GM12878 (cell line): ENCODE data around the gene DOCK7. TPM values are rescaled to one million over a fixed set of nuclear protein-coding genes. Genes with fewer than 3 reads are reported as not detected.
A peak's percentile ranks its signal among the peaks of the same experiment; 100 is the strongest.

Experiments
- ATAC-seq: fragments of 200-7000 bp; cut with Tn5 transposase; 3 replicates; pipeline ENCODE4 v1.9.1; 2020; ENCODE audit warnings: mild to moderate bottlenecking, moderate library complexity
- BruUV-seq: library from RNA; stranded (reverse); fragments of 400-500 nt; replicated peaks from 2 replicates; lab custom pipeline; 2021; lab: Mats Ljungman, UMichigan
- CTCF ChIA-PET: fragments of 300-600 bp; sonication (Branson Sonifier 250); formaldehyde crosslinking; extraction: SDS; loops from one replicate; lab custom pipeline; 2021; ENCODE audit warnings: inconsistent platforms; lab: Yijun Ruan, JAX
- POLR2A ChIA-PET: fragments of 350-600 bp; formaldehyde crosslinking; extraction: SDS; loops from one replicate; lab custom pipeline; 2021; ENCODE audit warnings: inconsistent platforms; lab: Charles Lee
- RAD21 ChIA-PET: fragments of 300-600 bp; sonication (Branson Sonifier 250); formaldehyde crosslinking; loops from one replicate; lab custom pipeline; 2023; ENCODE audit warnings: antibody characterized with exemption; ENCODE audit not compliant: unreplicated experiment; lab: Charles Lee
- SMC1A ChIA-PET: fragments of 300-600 bp; sonication (Branson Sonifier 250); formaldehyde crosslinking; loops from one replicate; lab custom pipeline; 2023; ENCODE audit not compliant: unreplicated experiment, uncharacterized antibody; lab: Charles Lee
- DNase-seq: peaks from one replicate; pipeline ENCODE4 v3.0.0-alpha.2; 2011; ENCODE audit warnings: low read depth, low spot score
- FAIRE-seq: peaks from 3 replicates; lab custom pipeline; 2011; peaks lifted over from hg19 to GRCh38; lab: Jason Lieb, UNC
- H2AFZ ChIP-seq: 2 replicates; pipeline ENCODE4 v1.6.0; 2011; ENCODE audit warnings: low read depth, low read length, control low read depth; ENCODE audit not compliant: control insufficient read depth
- H3K27ac ChIP-seq: 2 replicates; pipeline ENCODE4 v1.5.1; 2011; ENCODE audit warnings: control low read depth; ENCODE audit not compliant: control insufficient read depth, insufficient read depth
- H3K27me3 ChIP-seq, 2 experiments: replicated peaks in 1 of 2; 2 replicates each; pipeline versions ENCODE4 v1.6.0 to v1.6.1; 2011; ENCODE audit warnings: low read length in 1 of 2; ENCODE audit not compliant: control insufficient read depth in 2 of 2, insufficient read depth in 2 of 2
- H3K36me3 ChIP-seq, 2 experiments: 2 replicates each; pipeline ENCODE4 v1.5.1; 2011; ENCODE audit warnings: low read length in 1 of 2; ENCODE audit not compliant: control insufficient read depth in 2 of 2, insufficient read depth in 2 of 2
- H3K4me1 ChIP-seq: 2 replicates; pipeline ENCODE4 v1.6.1; 2011; ENCODE audit warnings: mild to moderate bottlenecking, low read length, moderate library complexity, mixed read lengths; ENCODE audit not compliant: control insufficient read depth, insufficient read depth
- H3K4me2 ChIP-seq: 2 replicates; pipeline ENCODE4 v1.6.0; 2011; ENCODE audit warnings: control low read depth; ENCODE audit not compliant: control insufficient read depth, insufficient read depth
- H3K4me3 ChIP-seq: fragments of 200-600 bp; sonication (generic); 2 replicates; pipeline ENCODE4 v1.5.1; 2016
- H3K79me2 ChIP-seq: 2 replicates; pipeline ENCODE4 v1.6.0; 2011; ENCODE audit warnings: low read length; ENCODE audit not compliant: control insufficient read depth, insufficient read depth
- H3K9ac ChIP-seq: 2 replicates; pipeline ENCODE4 v1.8.0; 2011; ENCODE audit warnings: low read length, control low read depth, mixed read lengths; ENCODE audit not compliant: control insufficient read depth, insufficient read depth
- H3K9me3 ChIP-seq: replicated peaks from 3 replicates; pipeline ENCODE4 v1.5.1; 2011; ENCODE audit warnings: mild to moderate bottlenecking, low read length; ENCODE audit not compliant: control insufficient read depth, insufficient read depth
- H4K20me1 ChIP-seq: 2 replicates; pipeline ENCODE4 v1.6.0; 2011; ENCODE audit not compliant: control insufficient read depth, insufficient read depth
- ATF7 ChIP-seq: fragments of 450-650 bp; IDR thresholded peaks from 2 replicates; pipeline ENCODE4 v1.6.1; 2016; ENCODE audit warnings: low read depth, mild to moderate bottlenecking
- BCL11A ChIP-seq: IDR thresholded peaks from 2 replicates; pipeline ENCODE4 v1.6.1; 2011; ENCODE audit warnings: low read depth, low read length
- CEBPZ ChIP-seq: fragments of 150-350 bp; IDR thresholded peaks from 2 replicates; pipeline ENCODE4 v1.6.1; 2016; ENCODE audit warnings: low read depth, low read length
- EP300 ChIP-seq, 2 experiments: fragments of 150-350 bp in 1 of 2; IDR thresholded peaks; 2 replicates each; pipeline ENCODE4 v1.6.1; 2011 to 2012; ENCODE audit warnings: low read depth in 2 of 2, low read length in 2 of 2, borderline replicate concordance in 1 of 2, improper control_type of control experiment in 1 of 2, inconsistent platforms in 1 of 2; ENCODE audit not compliant: control insufficient read depth in 1 of 2
- ETV6 ChIP-seq, 2 experiments: fragments of 450-650 bp in 1 of 2; IDR thresholded peaks in 1 of 2; conservative IDR thresholded peaks in 1 of 2; 2 replicates each; pipeline ENCODE4 v1.6.1; 2014; ENCODE audit warnings: antibody characterized with exemption in 1 of 2, borderline replicate concordance in 1 of 2, low read depth in 1 of 2, mild to moderate bottlenecking in 1 of 2, moderate library complexity in 1 of 2
- IKZF1 ChIP-seq: fragments of 450-650 bp; conservative IDR thresholded peaks from 2 replicates; pipeline ENCODE4 v1.6.1; 2017; ENCODE audit warnings: antibody characterized with exemption, mild to moderate bottlenecking
- IKZF2 ChIP-seq, 2 experiments: fragments of 450-650 bp; IDR thresholded peaks; 2 replicates each; pipeline ENCODE4 v1.6.1; 2017; ENCODE audit warnings: mild to moderate bottlenecking in 2 of 2, moderate library complexity in 2 of 2
- MEF2B ChIP-seq: fragments of 450-650 bp; IDR thresholded peaks from 2 replicates; pipeline ENCODE4 v1.6.1; 2018; ENCODE audit warnings: mild to moderate bottlenecking, moderate library complexity; ENCODE audit not compliant: partially characterized antibody, poor library complexity, severe bottlenecking
- MTA2 ChIP-seq: fragments of 450-650 bp; IDR thresholded peaks from 2 replicates; pipeline ENCODE4 v1.6.1; 2016; ENCODE audit warnings: low read depth, mild to moderate bottlenecking, moderate library complexity
- NFIC ChIP-seq: IDR thresholded peaks from 2 replicates; pipeline ENCODE4 v1.6.1; 2012; ENCODE audit warnings: low read depth, mild to moderate bottlenecking, inconsistent platforms, low read length, moderate library complexity
- POU2F2 ChIP-seq: IDR thresholded peaks from 3 replicates; pipeline ENCODE4 v1.6.1; 2011; ENCODE audit warnings: low read depth, mild to moderate bottlenecking, low read length, borderline replicate concordance
- RUNX3 ChIP-seq: IDR thresholded peaks from 2 replicates; pipeline ENCODE4 v1.6.1; 2012; ENCODE audit warnings: low read length, inconsistent platforms
- SPI1 ChIP-seq: IDR thresholded peaks from 2 replicates; pipeline ENCODE4 v1.6.1; 2011; ENCODE audit warnings: low read depth, mild to moderate bottlenecking, low read length, moderate library complexity, borderline replicate concordance; ENCODE audit not compliant: insufficient read depth
- SREBF1 ChIP-seq: IDR thresholded peaks from 2 replicates; pipeline ENCODE4 v1.6.1; 2012; ENCODE audit warnings: mild to moderate bottlenecking, low read length
- ZBTB4 ChIP-seq: fragments of 450-650 bp; formaldehyde crosslinking; IDR thresholded peaks from 2 replicates; pipeline ENCODE4 v1.4.0; 2022; ENCODE audit warnings: mild to moderate bottlenecking, moderate library complexity
- ZNF217 ChIP-seq: fragments of 450-650 bp; IDR thresholded peaks from 2 replicates; pipeline ENCODE4 v1.6.1; 2017; ENCODE audit warnings: antibody characterized with exemption, mild to moderate bottlenecking
- ZNF24 ChIP-seq: fragments of 450-650 bp; IDR thresholded peaks from 2 replicates; pipeline ENCODE4 v1.6.1; 2017; ENCODE audit warnings: antibody characterized with exemption, mild to moderate bottlenecking
- in situ Hi-C: fragments of 300-500 bp; cut with MboI; formaldehyde crosslinking; loops from 9 replicates; pipeline ENCODE4 v1.14.3; 2018; ENCODE audit warnings: mixed read lengths
- intact Hi-C: fragments of 100-400 bp; cut with micrococcal nuclease; formaldehyde crosslinking; loops from one replicate; pipeline ENCODE4 v1.14.2; 2022; ENCODE audit not compliant: unreplicated experiment
- polyA plus RNA-seq, 11 experiments: library from polyadenylated mRNA; depleted of rRNA in 4 of 11; unstranded in 6 of 11; stranded (reverse) in 5 of 11; fragments of >200 nt; fragmentation: Nextera tagmentation in 4 of 11; fragmentation: Illumina TruSeq in 1 of 11; extraction: Ambion mirVana in 4 of 11; extraction: Trizol in 1 of 11; gene quantifications; 1 replicate in 1 of 11; 2 replicates in 10 of 11; pipeline versions ENCODE4 v1.2.1 to v1.2.3, GENCODE V29; 2011 to 2016; ENCODE audit warnings: inconsistent platforms in 2 of 11, missing spikeins in 2 of 11, low read depth in 1 of 11
- total RNA-seq, 4 experiments: library from RNA; depleted of rRNA in 3 of 4; stranded (reverse); fragments of >200 nt in 3 of 4; fragmentation: Illumina TruSeq in 1 of 4; extraction: Trizol in 1 of 4; gene quantifications; 2 replicates each; pipeline versions ENCODE4 v1.2.1 to v1.2.3, GENCODE V29; 2013 to 2021

Gene DOCK7
- total and polyA plus RNA-seq, 10 of the 15 experiments (the other 5 are each of a cell fraction or from before 2014, with no cell fraction given): 4.8 to 34.6 (median 26.9) TPM

DNA sequence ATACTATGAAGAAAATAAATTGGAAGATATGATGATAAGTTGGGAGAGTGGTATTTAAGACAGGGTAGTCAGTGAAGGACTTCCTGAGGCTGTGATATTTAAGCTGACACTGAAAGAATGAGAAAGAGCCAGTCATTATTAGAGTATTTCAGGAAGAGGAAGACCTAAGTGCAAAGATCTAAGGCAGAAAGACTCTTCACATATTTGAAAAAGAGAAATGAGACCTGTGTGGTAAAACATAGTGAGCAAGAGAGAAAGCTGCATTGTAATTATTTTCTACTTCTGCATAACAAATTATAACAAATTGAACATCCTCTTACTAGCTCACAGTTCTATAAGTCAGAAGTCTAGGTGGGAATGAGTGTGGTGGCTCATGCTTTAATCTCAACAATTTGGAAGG, 34.6 kb upstream of the DOCK7 start:
- Histone ChIP-seq H3K4me3 (no peak overlapping the region), H3K9ac (no peak overlapping the region), H3K36me3 (no peaks in the 10 kb centered on the region), H3K4me1 (0 out of 2 replicates have a peak, but pooled peaks cover 5% of the 10 kb centered on the region), H4K20me1 (no peaks in the 10 kb centered on the region), H3K9me3 (no peaks in the 10 kb centered on the region), H2AFZ (no peak overlapping the region), H3K4me2 (peak overlapping the region; percentile 26; the same call in 1 of the 2 replicates), H3K27me3 (no peaks in the 10 kb centered on the region), H3K27ac (no peak overlapping the region), H3K79me2 (no peaks in the 10 kb centered on the region)
- FAIRE-seq (peak; percentile 87), ATAC-seq (peak; percentile 91), DNase-seq (peak; percentile 52)
- in situ Hi-C loops: no loop called here
- RAD21 ChIA-PET: interaction anchor here (0.8 to 2.9 kb wide), 9 partner anchors 10 to 215 kb away, joined by 3 to 15 read pairs (median 9); no protein-coding TSS in a partner anchor
- CTCF ChIA-PET: interaction anchor here (0.6 to 3.1 kb wide), 12 partner anchors 10 to 664 kb away, joined by 3 to 23 read pairs (median 4); partner anchors contain the start of gene ATG4C
- BruUV-seq: no TSS peak
- SMC1A ChIA-PET: interaction anchor here (0.5 to 6.3 kb wide), 21 partner anchors 9 to 222 kb away, joined by 3 to 43 read pairs (median 5); partner anchors contain the start of gene DOCK7
- POLR2A ChIA-PET: interaction anchor here (0.6 to 1.7 kb wide), 4 partner anchors 13 to 154 kb away, joined by 3 to 7 read pairs (median 6); no protein-coding TSS in a partner anchor
- intact Hi-C loops: no loop called here
- TF ChIP-seq ETV6 (conservative IDR thresholded peaks at IDR 0.05 in 1 of 2, IDR thresholded peaks at IDR 0.05 in 1 of 2; ENCODE audit: borderline replicate concordance in 1 of 2, low read depth in 1 of 2) (peak in 1 of 2 experiments; percentile 26; a peak in 1 of 4 replicates), ZNF217 (peak; percentile 99), MEF2B (peak; percentile 17), MTA2 (peak; percentile 94), RUNX3 (peak; percentile 58), SREBF1 (peak; percentile 88), NFIC (0 out of 2 replicates have a peak, but pooled peaks have one; percentile 29), IKZF1 (peak; percentile 48; the same call in 1 of the 2 replicates), POU2F2 (0 out of 3 replicates have a peak, but pooled peaks have one; percentile 37), SPI1 (peak; percentile 84), ZNF24 (peak; percentile 50; the same call in 1 of the 2 replicates), ATF7 (peak; percentile 68), EP300 (IDR thresholded peaks at IDR 0.05; ENCODE audit: borderline replicate concordance in 1 of 2, control insufficient read depth in 1 of 2, low read depth in 2 of 2, low read length in 2 of 2) (peak in 1 of 2 experiments; percentile 53; a peak in 1 of 4 replicates), BCL11A (peak; percentile 40; the same call in 1 of the 2 replicates), CEBPZ (no peak), ZBTB4 (no peak), IKZF2 (IDR thresholded peaks at IDR 0.05) (peak; percentile 69 to 72; a peak in 3 of 4 replicates)
